K562 (cell line): ENCODE measurements around the gene STING1. TPM values are rescaled to one million over a fixed set of nuclear protein-coding genes. Genes with fewer than 3 reads are reported as not detected.

ENCODE experiments used
- ATAC-seq: fragments of 200-7000 bp; cut with Tn5 transposase; 3 replicates; pipeline ENCODE4 v1.9.1; 2020; ENCODE audit warnings: moderate library complexity
- BruUV-seq: library from RNA; stranded (reverse); fragments of 400-500 nt; replicated peaks from 2 replicates; lab custom pipeline; 2021; lab: Mats Ljungman, UMichigan
- CTCF ChIA-PET: fragments of 300-600 bp; formaldehyde crosslinking; extraction: SDS; loops from one replicate; lab custom pipeline; 2021; ENCODE audit warnings: low intra/inter-chr PET ratio; lab: Yijun Ruan, JAX
- POLR2A ChIA-PET: fragments of 300-600, 350-650 bp; sonication (Branson Sonifier 250); formaldehyde crosslinking; extraction: SDS; loops from one replicate; lab custom pipeline; 2021; ENCODE audit warnings: antibody characterized with exemption, inconsistent platforms; lab: Yijun Ruan, JAX
- DNase-seq, 4 experiments: peaks; one replicate each; pipeline versions ENCODE4 v3.0.0 to v3.0.0-alpha.2; 2011 to 2018; ENCODE audit warnings: low spot score in 3 of 4, mixed read lengths in 3 of 4; ENCODE audit errors: extremely low read depth in 1 of 4
- FAIRE-seq: peaks from 2 replicates; lab custom pipeline; 2011; peaks lifted over from hg19 to GRCh38; lab: Jason Lieb, UNC
- H2AFZ ChIP-seq: 2 replicates; pipeline ENCODE4 v1.6.0; 2011; ENCODE audit warnings: low read depth, low read length, control low read depth, inconsistent platforms
- H3K27ac ChIP-seq: fragments of 200-600 bp; 3 replicates; pipeline ENCODE4 v1.8.0; 2011; ENCODE audit warnings: low read depth, mild to moderate bottlenecking, control low read depth, inconsistent platforms, low read length, moderate library complexity, mixed read lengths; ENCODE audit errors: extremely low read depth
- H3K27me3 ChIP-seq, 2 experiments: fragments of 300-600 bp in 1 of 2; 2 replicates in 1 of 2; 3 replicates in 1 of 2; pipeline versions ENCODE4 v1.6.0 to v1.8.0; 2011; ENCODE audit warnings: inconsistent platforms in 2 of 2, low read length in 2 of 2, mild to moderate bottlenecking in 1 of 2, mixed read lengths in 1 of 2, moderate library complexity in 1 of 2; ENCODE audit not compliant: control insufficient read depth in 2 of 2, insufficient read depth in 2 of 2
- H3K36me3 ChIP-seq: fragments of 300-600 bp; 3 replicates; pipeline ENCODE4 v1.8.0; 2011; ENCODE audit warnings: mild to moderate bottlenecking, low read length, inconsistent platforms; ENCODE audit not compliant: control insufficient read depth, insufficient read depth
- H3K4me1 ChIP-seq, 2 experiments: fragments of 200-600 bp in 1 of 2; replicated peaks in 1 of 2; 2 replicates in 1 of 2; 3 replicates in 1 of 2; pipeline versions ENCODE4 v1.5.1 to v1.8.0; 2011; ENCODE audit warnings: inconsistent platforms in 2 of 2, low read length in 2 of 2, mild to moderate bottlenecking in 1 of 2, mixed read lengths in 1 of 2, moderate library complexity in 1 of 2; ENCODE audit not compliant: control insufficient read depth in 2 of 2, insufficient read depth in 2 of 2
- H3K4me2 ChIP-seq: 2 replicates; pipeline ENCODE4 v1.6.1; 2011; ENCODE audit warnings: low read length, control low read depth, inconsistent platforms, mixed read lengths; ENCODE audit not compliant: insufficient read depth
- H3K4me3 ChIP-seq: fragments of 200-600 bp; sonication (generic), shearing (Covaris generic); 2 replicates; pipeline ENCODE4 v1.5.1; 2016; ENCODE audit warnings: control low read depth, inconsistent platforms
- H3K79me2 ChIP-seq: fragments of 200-600 bp; 3 replicates; pipeline ENCODE4 v1.8.0; 2011; ENCODE audit warnings: low read length, inconsistent platforms; ENCODE audit not compliant: control insufficient read depth, insufficient read depth
- H3K9ac ChIP-seq, 2 experiments: 2 replicates each; pipeline versions ENCODE4 v1.6.0 to v1.6.1; 2011; ENCODE audit warnings: low read depth in 2 of 2, low read length in 2 of 2, control low read depth in 1 of 2, inconsistent platforms in 1 of 2, mild to moderate bottlenecking in 1 of 2, mixed read lengths in 1 of 2; ENCODE audit not compliant: insufficient read depth in 1 of 2
- H3K9me1 ChIP-seq: one replicate; pipeline ENCODE4 v1.6.0; 2011; ENCODE audit warnings: inconsistent platforms, mild to moderate bottlenecking, low read length, moderate library complexity; ENCODE audit not compliant: control insufficient read depth, insufficient read depth
- H3K9me3 ChIP-seq: replicated peaks from 2 replicates; pipeline ENCODE4 v1.5.1; 2011; ENCODE audit warnings: low read depth, low read length, inconsistent platforms; ENCODE audit not compliant: control insufficient read depth, insufficient read depth
- H4K20me1 ChIP-seq: replicated peaks from 2 replicates; pipeline ENCODE4 v1.6.1; 2011; ENCODE audit warnings: low read length, inconsistent platforms, mixed read lengths; ENCODE audit not compliant: control insufficient read depth, insufficient read depth
- ATF1 ChIP-seq, 2 experiments: fragments of 450-650 bp in 1 of 2; IDR thresholded peaks; 2 replicates each; pipeline ENCODE4 v1.6.1; 2016; ENCODE audit warnings: missing compliant biosample characterization in 1 of 2, missing genetic modification characterization in 1 of 2
- CUX1 ChIP-seq: fragments of 200-800 bp; sonication (Bioruptor generic); IDR thresholded peaks from 2 replicates; pipeline ENCODE4 v1.6.1; 2016; ENCODE audit warnings: missing genetic modification characterization, missing compliant biosample characterization
- PTTG1 ChIP-seq: fragments of 450-650 bp; IDR thresholded peaks from 2 replicates; pipeline ENCODE4 v1.6.1; 2016; ENCODE audit warnings: low read depth, mild to moderate bottlenecking, missing genetic modification characterization, missing compliant biosample characterization
- ZBTB12 ChIP-seq: fragments of 250-450 bp; sonication (Bioruptor Pico); IDR thresholded peaks from 2 replicates; pipeline ENCODE4 v1.4.0; 2020
- ZNF140 ChIP-seq: fragments of 250-450 bp; sonication (Bioruptor Pico); IDR thresholded peaks from 2 replicates; pipeline ENCODE4 v1.8.0; 2021; ENCODE audit warnings: moderate library complexity, mild to moderate bottlenecking, inconsistent platforms
- ZNF143 ChIP-seq: sonication (generic); formaldehyde crosslinking; IDR thresholded peaks from 2 replicates; pipeline ENCODE4 v1.9.0; 2022; ENCODE audit warnings: mild to moderate bottlenecking, missing genetic modification reagents
- ZNF146 ChIP-seq: IDR thresholded peaks from one replicate; pipeline ENCODE4 v1.6.1; 2018; ENCODE audit warnings: missing compliant biosample characterization; ENCODE audit not compliant: unreplicated experiment
- ZNF444 ChIP-seq: fragments of 250-450 bp; sonication (Bioruptor Pico); IDR thresholded peaks from 2 replicates; pipeline ENCODE4 v1.4.0; 2020; ENCODE audit warnings: mild to moderate bottlenecking, moderate library complexity
- WGBS: fragments of 100-300 bp; shearing (Covaris generic); methylation state at CpG from one replicate; pipeline ENCODE4 v1.1.6; 2016; ENCODE audit warnings: low coverage, mixed read lengths; ENCODE audit not compliant: insufficient coverage; ENCODE audit errors: missing lambda C conversion rate; 5-methylcytosine and 5-hydroxymethylcytosine counted together
- in situ Hi-C: fragments of 300-500 bp; cut with MboI; formaldehyde crosslinking; loops from 4 replicates; pipeline ENCODE4 v1.15.0; 2018; ENCODE audit warnings: inconsistent platforms, mixed read lengths
- intact Hi-C: fragments of 100-400 bp; cut with micrococcal nuclease; formaldehyde crosslinking; loops from 2 replicates; pipeline ENCODE4 v1.14.2; 2022
- polyA plus RNA-seq, 8 experiments: library from polyadenylated mRNA; depleted of rRNA in 4 of 8; stranded (reverse) in 5 of 8; unstranded in 3 of 8; fragments of >200 nt; fragmentation: Nextera tagmentation in 2 of 8; fragmentation: Illumina TruSeq in 1 of 8; extraction: Ambion mirVana in 2 of 8; extraction: Trizol in 1 of 8; gene quantifications; 2 replicates each; pipeline versions ENCODE4 v1.2.1 to v1.2.3, GENCODE V29; 2011 to 2014; ENCODE audit warnings: inconsistent platforms in 1 of 8, missing spikeins in 1 of 8
- total RNA-seq, 7 experiments: library from RNA; depleted of rRNA in 6 of 7; stranded (reverse); fragments of >200 nt in 6 of 7; fragmentation: Illumina TruSeq in 2 of 7; extraction: Trizol in 2 of 7; gene quantifications; 2 replicates each; pipeline versions ENCODE4 v1.2.1 to v1.2.3, GENCODE V29; 2011 to 2021; ENCODE audit warnings: low replicate concordance in 1 of 7

Gene STING1
- total and polyA plus RNA-seq, 9 of the 15 experiments (the other 6 are each of a cell fraction or from before 2014, with no cell fraction given): 20.8 to 69.1 (median 44.7) TPM

- no TSS peak for BruUV-seq
- Histone ChIP-seq H3K27me3 (no peaks in the 10 kb centered on the region), H3K36me3 (no peaks in the 10 kb centered on the region), H2AFZ (no peak overlapping the region), H3K9me1 (no peaks in the 10 kb centered on the region), H3K4me3 (no peak overlapping the region), H3K27ac (no peak overlapping the region), H3K4me1 (peaks cover 0 to 7% of the 10 kb centered on the region in 2 experiments; a peak in 2 of 5 replicates), H3K4me2 (no peak overlapping the region), H3K79me2 (no peaks in the 10 kb centered on the region), H4K20me1 (no peaks in the 10 kb centered on the region), H3K9ac (peak overlapping the region in 1 of 2 experiments; percentile 69; a peak in 1 of 4 replicates), H3K9me3 (no peaks in the 10 kb centered on the region)
- in situ Hi-C loops (no loop called here), intact Hi-C loops (no loop called here)
- ATAC-seq (no peak), FAIRE-seq (no peak), DNase-seq (no peak)
- ChIA-PET CTCF (no interaction called here), POLR2A (interaction anchor here (1.0 kb wide), 1 partner anchor 17 kb away, joined by 3 read pairs; no protein-coding TSS in a partner anchor)
- TF ChIP-seq PTTG1 (tag) (no peak), ZBTB12 (CRISPR knock-in tag) (no peak), ZNF143 (no peak), CUX1 (no peak), ZNF146 (no peak), ATF1 (CRISPR knock-in tag; IDR thresholded peaks at IDR 0.05) (no peak), ATF1 (tag; IDR thresholded peaks at IDR 0.05) (no peak), ZNF140 (CRISPR knock-in tag) (no peak), ZNF444 (no peak)
- 65% methylated on average over 7 of the region's 7 CpGs for WGBS
These were observed 21.4 kb downstream of the STING1 start for GRCh38 chr5:139461176-139461575.
